GM06990 (cell line): ENCODE data around the gene CFAP65.

ENCODE experiments used
- DNase-seq: peaks from one replicate; pipeline ENCODE4 v3.0.0-alpha.2; 2011; ENCODE audit not compliant: insufficient read length; ENCODE audit errors: extremely low read depth
- H3K27me3 ChIP-seq: replicated peaks from 2 replicates; pipeline ENCODE4 v1.6.0; 2011; ENCODE audit warnings: low read length; ENCODE audit not compliant: control insufficient read depth, insufficient read depth
- H3K36me3 ChIP-seq: 2 replicates; pipeline ENCODE4 v1.5.1; 2011; ENCODE audit warnings: low read length; ENCODE audit not compliant: control insufficient read depth, insufficient read depth
- H3K4me3 ChIP-seq: replicated peaks from 2 replicates; pipeline ENCODE4 v1.5.1; 2011; ENCODE audit warnings: low read depth, mild to moderate bottlenecking, control low read depth, low read length
- CTCF ChIP-seq: IDR thresholded peaks from 2 replicates; pipeline ENCODE4 v1.5.1; 2011; ENCODE audit warnings: low read length, control low read depth, mild to moderate bottlenecking, inconsistent platforms; ENCODE audit not compliant: insufficient read depth, poor library complexity, severe bottlenecking

Gene CFAP65

GRCh38 chr2:219018726-219019125, 22.6 kb downstream of the CFAP65 start:
- no peak for DNase-seq
- Histone ChIP-seq H3K36me3 (no peaks in the 10 kb centered on the region), H3K4me3 (no peak overlapping the region), H3K27me3 (peaks cover 1% of the 10 kb centered on the region; the same call in 1 of the 2 replicates)
- no peak for TF ChIP-seq CTCF

GRCh38 chr2:219018286-219018685, 23.0 kb downstream of the CFAP65 start:
- no peaks in the 10 kb centered on the region for H3K36me3 ChIP-seq
- DNase-seq, result no peak
- no peak overlapping the region for H3K4me3 ChIP-seq
- H3K27me3 ChIP-seq, result peaks cover 1% of the 10 kb centered on the region; the same call in 1 of the 2 replicates
- TF ChIP-seq CTCF, result no peak

- no peak for TF ChIP-seq CTCF
- DNase-seq, result no peak
- Histone ChIP-seq H3K36me3 (no peaks in the 10 kb centered on the region), H3K4me3 (no peak overlapping the region), H3K27me3 (peaks cover 1% of the 10 kb centered on the region; the same call in 1 of the 2 replicates)
These were observed 23.9 kb downstream of the CFAP65 start for GRCh38 chr2:219017201-219017931.

- DNase-seq, result no peak
- no peak for TF ChIP-seq CTCF
- no peak overlapping the region for H3K4me3 ChIP-seq
- H3K36me3 ChIP-seq, result no peaks in the 10 kb centered on the region
- peaks cover 1% of the 10 kb centered on the region; the same call in 1 of the 2 replicates for H3K27me3 ChIP-seq
These were observed 24.6 kb downstream of the CFAP65 start for GRCh38 chr2:219016721-219017120.

- no peak for DNase-seq
- TF ChIP-seq CTCF, result no peak
- Histone ChIP-seq H3K27me3 (no peaks in the 10 kb centered on the region; the same call in 1 of the 2 replicates), H3K36me3 (no peaks in the 10 kb centered on the region), H3K4me3 (no peak overlapping the region)
These were observed 30.4 kb downstream of the CFAP65 start for GRCh38 chr2:219010873-219011272.
